ENCODE data around the gene ARL3.
"Not testable (repeated sequence)": the region's sequence is repeated elsewhere in the genome, so short reads cannot be mapped to it uniquely, and the experiment has no call there.

Gene ARL3

DNA sequence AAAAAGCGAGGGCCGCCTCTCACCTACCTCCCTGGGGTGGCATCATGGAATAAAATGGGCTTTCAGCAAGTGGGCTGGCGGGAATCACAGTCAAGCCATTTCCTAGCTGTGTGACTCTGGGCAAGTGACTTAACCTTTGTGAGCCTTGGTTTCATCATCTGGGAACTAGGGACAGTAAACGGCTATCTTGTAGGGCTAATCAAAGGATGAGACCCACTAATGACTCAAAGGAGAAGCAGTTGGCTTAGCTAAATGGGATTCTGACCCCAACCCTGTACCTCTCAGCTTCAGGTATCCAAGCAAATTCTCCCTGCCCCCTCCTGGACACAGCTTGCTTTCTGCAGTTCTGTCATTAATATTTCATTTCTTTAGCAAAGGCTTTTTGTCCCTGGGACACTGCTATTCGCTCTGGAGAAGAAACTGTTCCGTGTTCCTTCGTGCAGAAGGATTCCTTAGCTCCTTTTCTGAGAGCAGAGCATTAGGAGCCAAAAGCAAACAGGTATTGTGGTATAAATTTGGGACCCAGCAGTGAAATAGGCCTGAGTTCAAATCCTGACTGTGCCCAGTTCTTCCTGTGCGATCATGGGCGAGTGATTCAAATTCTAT lies 44.0 kb downstream of the ARL3 start:
- DNase-seq = no peak

GRCh38 chr10:102669206-102670064 lies 44.8 kb downstream of the ARL3 start:
- no peak for DNase-seq

DNA sequence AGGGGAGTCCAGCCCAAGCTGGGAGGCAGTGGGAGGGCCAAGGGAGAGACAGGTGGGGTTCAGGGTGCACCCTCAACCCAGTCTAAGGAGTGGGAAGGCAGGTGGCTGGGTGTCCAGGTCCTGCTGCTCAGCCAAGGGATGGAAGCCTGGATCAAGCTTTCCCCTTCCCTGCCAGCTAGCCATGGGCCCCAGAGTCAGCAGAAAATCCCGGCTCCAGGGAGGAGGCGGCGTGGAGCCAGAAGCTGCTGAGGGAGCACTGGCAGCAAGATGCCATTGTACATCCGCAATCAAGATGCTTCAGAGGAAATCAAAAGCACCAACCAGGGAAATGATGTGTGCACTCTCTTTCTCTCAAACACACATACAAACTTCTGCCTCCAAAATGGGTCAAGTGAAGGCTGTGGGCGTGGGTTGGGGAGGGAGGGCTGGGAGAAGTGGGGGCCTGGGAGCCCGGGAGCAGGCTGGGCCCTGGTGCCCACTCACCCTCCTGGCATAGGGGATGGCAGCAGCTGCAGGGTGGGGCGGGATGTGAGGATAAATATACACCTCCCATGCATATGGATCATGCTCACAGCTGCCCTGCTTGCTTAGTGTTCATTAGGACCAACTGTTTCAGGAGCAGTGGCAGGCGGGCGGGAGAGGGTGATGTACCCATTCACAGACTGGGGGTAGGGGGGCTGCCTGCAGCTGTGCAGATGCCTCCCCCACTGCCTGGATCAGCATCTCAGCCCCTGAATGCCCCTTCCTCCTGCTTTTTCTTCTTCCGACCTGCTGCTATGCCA lies 45.7 kb downstream of the ARL3 start:
- DNase-seq = no peak

DNA sequence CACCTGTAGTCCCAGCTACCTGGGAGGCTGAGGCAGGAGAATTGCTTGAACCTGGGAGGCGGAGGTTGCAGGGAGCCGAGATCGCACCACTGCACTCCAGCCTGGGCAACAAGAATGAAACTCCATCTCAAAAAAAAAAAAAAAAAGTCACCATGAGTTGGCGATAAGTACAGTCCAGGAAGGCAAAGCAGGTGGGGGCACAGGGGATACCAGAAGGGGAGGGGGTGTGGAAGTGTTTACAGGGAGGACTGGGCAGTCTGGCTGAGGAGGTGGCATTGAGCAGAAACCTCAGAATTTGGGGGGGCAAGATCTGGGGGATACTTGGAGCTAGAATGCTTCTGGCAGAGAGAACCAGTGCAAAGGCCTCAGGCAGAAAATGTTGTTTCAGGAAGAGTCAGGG lies 46.8 kb downstream of the ARL3 start:
- not testable (repeated sequence) for DNase-seq

DNA sequence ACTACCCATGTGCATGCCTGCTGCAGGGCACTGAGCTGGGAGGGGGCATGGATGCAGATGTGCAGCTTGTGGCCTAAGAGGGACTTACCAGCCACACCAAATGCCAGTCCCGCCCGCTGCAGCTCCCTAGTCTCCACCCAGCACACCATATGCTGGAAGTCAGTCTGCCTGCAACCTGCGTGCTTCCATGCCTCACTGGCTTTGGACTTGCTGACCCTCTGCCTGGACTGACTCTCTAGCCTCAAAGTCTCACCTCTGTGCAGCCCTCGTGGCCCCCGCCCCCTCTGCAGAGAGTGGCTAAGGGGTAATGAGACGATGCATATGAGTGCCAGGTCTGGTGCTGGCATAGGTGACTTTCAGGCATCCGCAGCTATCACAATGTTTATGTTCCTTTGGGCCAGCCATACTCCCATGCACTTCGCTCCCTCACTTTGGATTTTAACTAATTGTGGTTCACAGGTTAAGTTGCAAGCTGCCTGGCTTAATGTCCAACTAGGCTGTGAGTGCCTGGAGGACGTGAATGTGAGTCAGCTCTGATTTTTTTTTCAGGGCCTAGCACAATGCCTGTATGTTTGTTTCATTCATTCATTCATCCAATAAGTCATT lies 48.2 kb downstream of the ARL3 start:
- no peak for DNase-seq

- DNase-seq = no peak
Measured at GRCh38 chr10:102661658-102662028, 52.6 kb downstream of the ARL3 start.

DNA sequence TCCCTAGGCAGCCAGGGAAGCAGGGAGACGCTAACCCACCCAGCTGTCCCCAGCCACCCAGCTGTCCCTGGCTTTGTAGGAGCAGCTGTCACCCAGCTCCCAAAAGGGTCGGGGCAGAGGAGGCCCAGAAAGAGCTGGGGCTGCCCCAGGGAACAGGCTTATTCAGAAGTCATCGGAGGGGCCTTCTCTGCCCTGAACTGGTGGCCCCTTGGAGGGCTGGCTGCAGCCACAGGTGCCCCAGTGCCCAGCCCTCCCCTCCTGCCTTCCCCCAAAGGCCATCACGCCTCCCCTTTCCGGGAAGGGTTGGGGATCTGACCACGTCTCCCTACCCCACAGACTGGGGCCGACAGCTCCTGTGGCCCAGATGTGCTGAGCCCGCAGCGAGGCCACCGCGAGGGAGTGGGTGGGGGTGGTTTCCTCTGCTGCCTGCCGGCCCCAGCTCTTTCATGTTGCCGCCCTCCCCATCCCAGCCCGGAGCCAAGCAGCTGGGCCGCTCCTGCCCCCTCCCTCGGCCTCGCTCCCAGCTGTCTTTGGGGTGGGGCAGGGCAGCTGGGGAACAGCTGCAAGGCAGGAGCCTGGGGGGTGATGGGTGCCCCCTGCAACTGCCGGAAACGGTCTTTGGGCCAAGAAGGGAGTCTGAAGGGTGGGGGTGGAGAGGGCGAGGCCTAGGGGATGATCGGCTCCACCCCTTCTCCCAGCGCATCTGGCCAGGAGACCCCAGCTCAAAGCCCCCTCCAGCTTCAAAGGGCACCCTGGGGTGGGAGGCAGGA lies 53.1 kb downstream of the ARL3 start:
- DNase-seq = peak; percentile 52

GRCh38 chr10:102658802-102659201 lies 55.4 kb downstream of the ARL3 start:
- DNase-seq = no peak

DNA sequence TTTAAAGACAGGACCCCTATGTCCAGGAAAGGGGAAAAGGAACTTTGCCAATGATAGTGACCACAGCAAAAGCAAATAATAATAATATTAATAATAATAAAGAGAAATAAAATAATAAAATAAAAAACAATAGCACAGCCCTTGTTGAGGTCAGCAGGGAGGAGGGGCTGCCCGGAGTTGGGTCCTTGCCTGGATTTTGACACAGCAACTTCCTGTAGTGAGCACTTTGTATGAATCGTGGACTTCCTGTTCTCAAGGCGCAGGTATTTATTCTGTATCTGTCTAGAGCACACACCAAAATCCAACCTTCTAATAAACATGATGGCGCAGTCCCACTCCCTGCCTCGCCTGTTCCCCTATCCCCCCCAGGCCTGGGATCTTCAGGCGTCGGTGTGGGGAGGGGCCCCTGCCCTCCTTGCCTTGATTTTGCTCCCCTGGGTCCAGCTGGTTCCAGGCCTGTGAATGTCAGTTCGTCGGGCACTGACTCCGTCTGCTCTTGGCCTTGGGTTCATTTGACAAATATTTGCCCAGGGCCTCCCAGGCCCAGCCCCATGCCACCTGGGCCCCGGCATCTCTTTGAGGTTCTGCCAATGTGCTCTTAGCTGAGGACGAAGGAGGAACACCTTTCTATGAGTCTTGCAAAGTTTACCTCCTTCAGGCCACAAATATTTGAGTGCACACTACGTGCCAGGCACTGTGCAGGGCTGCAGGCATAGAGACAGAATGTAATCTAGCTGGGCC lies 56.0 kb downstream of the ARL3 start:
- DNase-seq = no peak

- no peak for DNase-seq
Measured at GRCh38 chr10:102657451-102657850, 56.7 kb downstream of the ARL3 start.

GRCh38 chr10:102656791-102657371 lies 57.3 kb downstream of the ARL3 start:
- DNase-seq = no peak

DNA sequence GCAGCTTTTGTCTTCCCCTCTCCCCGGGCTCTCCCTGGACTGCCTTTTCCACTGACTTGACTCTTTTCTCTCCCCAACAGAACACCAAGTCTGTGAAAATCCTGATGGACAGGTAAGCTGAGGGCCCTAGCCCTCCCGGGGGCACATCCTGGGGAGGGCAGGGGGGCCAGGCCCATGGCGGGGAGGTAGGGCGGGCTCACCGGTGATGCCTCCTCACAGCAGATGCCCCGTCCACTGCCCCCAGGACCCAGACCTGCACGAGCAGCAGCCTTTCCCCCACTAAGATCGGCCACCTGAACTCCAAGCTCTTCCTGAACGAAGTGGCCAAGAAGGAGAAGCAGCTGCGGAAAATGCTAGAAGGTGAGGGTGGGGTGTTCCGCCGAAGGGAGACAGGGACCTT lies 58.2 kb downstream of the ARL3 start:
- no peak for DNase-seq

DNA sequence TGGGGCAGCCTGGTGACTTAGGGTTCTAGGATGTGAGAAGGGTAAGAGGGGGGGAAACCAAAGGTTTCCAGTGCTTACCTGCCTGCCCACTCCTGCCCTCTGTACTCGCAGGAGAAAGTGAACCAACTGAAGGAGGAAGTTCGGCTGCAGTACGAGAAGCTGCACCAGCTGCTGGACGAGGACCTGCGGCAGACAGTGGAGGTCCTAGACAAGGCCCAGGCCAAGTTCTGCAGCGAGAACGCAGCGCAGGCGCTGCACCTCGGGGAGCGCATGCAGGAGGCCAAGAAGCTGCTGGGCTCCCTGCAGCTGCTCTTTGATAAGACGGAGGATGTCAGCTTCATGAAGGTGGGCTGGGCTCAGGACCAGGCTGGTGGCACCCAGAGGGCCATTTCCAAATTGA lies 59.2 kb downstream of the ARL3 start:
- no peak for DNase-seq

GRCh38 chr10:102654566-102654965 lies 59.6 kb downstream of the ARL3 start:
- DNase-seq = no peak

DNA sequence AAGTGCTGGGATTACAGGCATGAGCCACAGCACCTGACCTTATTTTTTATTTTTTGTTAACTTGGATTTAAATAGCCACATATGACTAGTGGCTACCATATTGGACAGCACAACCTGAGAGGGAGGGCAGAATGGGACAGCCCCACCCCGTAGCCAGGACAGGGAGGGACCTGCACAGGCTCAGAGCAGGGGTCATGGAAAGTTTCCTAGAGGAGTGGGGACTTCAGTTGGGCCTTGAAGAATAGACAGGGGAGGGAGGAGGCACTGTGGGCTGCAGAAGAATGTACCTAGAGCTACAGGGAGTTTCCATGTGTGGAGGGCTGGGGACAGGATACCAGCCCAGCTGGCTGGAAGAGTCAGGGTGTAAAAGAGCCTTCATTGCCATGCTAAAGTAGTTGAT lies 61.1 kb downstream of the ARL3 start:
- DNase-seq = no peak

DNA sequence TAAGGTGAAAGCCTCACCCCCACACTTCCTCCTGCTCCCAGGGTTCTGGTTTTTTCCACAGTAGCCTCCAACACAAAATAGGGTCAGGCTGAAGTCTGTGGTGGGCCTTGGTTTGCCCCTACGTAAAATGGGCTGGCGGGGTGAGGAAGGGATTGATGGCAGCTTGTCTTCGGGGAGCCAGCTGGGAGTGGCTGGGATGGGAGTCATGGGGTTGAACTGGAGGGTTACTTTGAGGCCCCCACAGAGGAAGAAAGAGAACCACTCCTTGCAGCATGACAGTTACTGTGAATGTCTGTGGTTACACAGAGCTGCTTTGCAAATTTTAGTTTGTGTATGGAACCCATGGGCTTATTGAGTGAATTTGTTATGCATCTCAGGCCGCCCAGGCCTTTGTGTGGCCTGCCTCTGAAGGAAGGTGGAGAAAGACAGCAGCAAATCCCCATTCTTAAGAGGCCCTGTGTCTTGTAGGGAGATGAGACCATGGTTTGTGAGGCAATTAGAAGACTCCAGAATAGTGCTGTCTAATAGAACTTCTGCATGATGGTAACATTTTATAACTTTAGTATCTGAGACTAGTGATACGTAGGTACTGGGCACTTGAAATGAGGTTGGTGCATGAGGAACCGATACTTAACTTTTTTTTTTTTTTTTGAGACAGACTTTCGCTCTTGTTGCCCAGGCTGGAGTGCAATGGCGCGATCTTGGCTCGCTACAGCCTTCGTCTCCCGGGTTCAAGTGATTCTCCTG lies 61.9 kb downstream of the ARL3 start:
- DNase-seq = no peak

GRCh38 chr10:102651455-102652169 lies 62.6 kb downstream of the ARL3 start:
- no peak for DNase-seq

GRCh38 chr10:102650655-102651454 lies 63.3 kb downstream of the ARL3 start:
- no peak for DNase-seq

Data from GF-D8 (cell line).